Neural cell (in vitro differentiated cells): Measurements from ENCODE around the gene KRT35. TPM values are rescaled to one million over a fixed set of nuclear protein-coding genes. Genes with fewer than 3 reads are reported as not detected.

Experiments
- H2AFZ ChIP-seq: fragments of 200-600, 300-800 bp; sonication (generic), shearing (Covaris generic); 2 replicates; pipeline ENCODE4 v1.6.0; 2014; ENCODE audit warnings: low read depth, mild to moderate bottlenecking, antibody characterized with exemption, low read length, moderate library complexity
- H3F3A ChIP-seq: fragments of 200-600 bp; shearing (Covaris generic); 2 replicates; pipeline ENCODE4 v1.6.1; 2016; ENCODE audit warnings: mild to moderate bottlenecking, moderate library complexity, mixed read lengths, antibody characterized with exemption, low read length; ENCODE audit not compliant: insufficient read depth, poor library complexity, severe bottlenecking
- H3K27ac ChIP-seq: fragments of 200-600, 300-800 bp; sonication (generic), shearing (Covaris generic); 2 replicates; pipeline ENCODE4 v1.5.1; 2014; ENCODE audit warnings: mild to moderate bottlenecking, low read length, moderate library complexity
- H3K27me3 ChIP-seq: fragments of 300-800, 200-600 bp; sonication (generic), shearing (Covaris generic); 2 replicates; pipeline ENCODE4 v1.6.0; 2014; ENCODE audit warnings: mild to moderate bottlenecking, low read depth, low read length, moderate library complexity; ENCODE audit not compliant: insufficient read depth
- H3K36me3 ChIP-seq: fragments of 300-800, 200-600 bp; sonication (generic), shearing (Covaris generic); 2 replicates; pipeline ENCODE4 v1.5.1; 2014; ENCODE audit warnings: mild to moderate bottlenecking, antibody characterized with exemption, low read length, moderate library complexity; ENCODE audit not compliant: insufficient read depth
- H3K4me2 ChIP-seq: fragments of 300-800, 200-600 bp; sonication (generic), shearing (Covaris generic); 2 replicates; pipeline ENCODE4 v1.6.0; 2014; ENCODE audit warnings: mild to moderate bottlenecking, low read length
- H3K4me3 ChIP-seq: fragments of 300-800, 200-600 bp; sonication (generic), shearing (Covaris generic); 2 replicates; pipeline ENCODE4 v1.5.1; 2014; ENCODE audit warnings: mild to moderate bottlenecking, low read length, moderate library complexity
- H3K79me2 ChIP-seq: fragments of 200-600 bp; shearing (Covaris generic); replicated peaks from 2 replicates; pipeline ENCODE4 v1.6.0; 2014; ENCODE audit warnings: mild to moderate bottlenecking, low read length, moderate library complexity; ENCODE audit not compliant: insufficient read depth
- H3K9ac ChIP-seq: fragments of 300-800, 200-600 bp; sonication (generic), shearing (Covaris generic); 2 replicates; pipeline ENCODE4 v1.6.1; 2016; ENCODE audit warnings: mild to moderate bottlenecking, low read length, mixed read lengths
- H3K9me2 ChIP-seq: fragments of 200-600 bp; shearing (Covaris generic); 2 replicates; pipeline ENCODE4 v1.6.1; 2016; ENCODE audit warnings: mild to moderate bottlenecking, low read length, mixed read lengths; ENCODE audit not compliant: insufficient read depth
- H3K9me3 ChIP-seq: fragments of 200-600, 300-800 bp; sonication (generic), shearing (Covaris generic); 2 replicates; pipeline ENCODE4 v1.6.1; 2016; ENCODE audit warnings: mild to moderate bottlenecking, mixed run types, low read length, moderate library complexity, mixed read lengths
- H4K20me1 ChIP-seq: fragments of 200-600 bp; shearing (Covaris generic); 2 replicates; pipeline ENCODE4 v1.6.1; 2016; ENCODE audit warnings: mild to moderate bottlenecking, mixed run types; ENCODE audit not compliant: insufficient read depth
- EP300 ChIP-seq: fragments of 450-650 bp; conservative IDR thresholded peaks from 2 replicates; pipeline ENCODE4 v1.6.1; 2014; ENCODE audit warnings: antibody characterized with exemption, mild to moderate bottlenecking, moderate library complexity; ENCODE audit not compliant: poor library complexity, severe bottlenecking
- EZH2 ChIP-seq: fragments of 200-600, 300-800 bp; shearing (Covaris generic), sonication (generic); IDR thresholded peaks from 2 replicates; pipeline ENCODE4 v1.6.1; 2014; ENCODE audit warnings: antibody characterized with exemption, low read length, borderline replicate concordance, mild to moderate bottlenecking; ENCODE audit not compliant: insufficient read depth, poor library complexity, severe bottlenecking
- MXI1 ChIP-seq: fragments of 450-650 bp; conservative IDR thresholded peaks from 2 replicates; pipeline ENCODE4 v1.6.1; 2014; ENCODE audit warnings: antibody characterized with exemption, mild to moderate bottlenecking; ENCODE audit not compliant: poor library complexity, severe bottlenecking
- POLR2AphosphoS5 ChIP-seq: IDR thresholded peaks from 2 replicates; pipeline ENCODE4 v1.6.1; 2012
- RAD21 ChIP-seq: fragments of 450-650 bp; conservative IDR thresholded peaks from 2 replicates; pipeline ENCODE4 v1.6.1; 2014; ENCODE audit warnings: antibody characterized with exemption, mild to moderate bottlenecking, moderate library complexity
- SMC3 ChIP-seq: fragments of 450-650 bp; conservative IDR thresholded peaks from 2 replicates; pipeline ENCODE4 v1.6.1; 2014; ENCODE audit warnings: antibody characterized with exemption, mild to moderate bottlenecking, moderate library complexity; ENCODE audit not compliant: poor library complexity
- TAF1 ChIP-seq: IDR thresholded peaks from 2 replicates; pipeline ENCODE4 v1.6.1; 2012; ENCODE audit warnings: low read depth
- polyA plus RNA-seq: library from polyadenylated mRNA; depleted of rRNA; stranded (reverse); fragments of >200 nt; gene quantifications from 2 replicates; pipeline ENCODE4 v1.2.3, GENCODE V29; 2014
- TF ChIP-seq, protein P1 (sequence below): IDR thresholded peaks from 2 replicates; pipeline ENCODE4 v1.6.1; 2012; ENCODE audit warnings: borderline replicate concordance
- TF ChIP-seq, protein P2 (sequence below): fragments of 450-650 bp; IDR thresholded peaks from 2 replicates; pipeline ENCODE4 v1.5.1; 2014; ENCODE audit warnings: antibody characterized with exemption, mild to moderate bottlenecking, moderate library complexity; ENCODE audit not compliant: poor library complexity, severe bottlenecking

Gene KRT35
- polyA plus RNA-seq, 1 donor from 2014 or later: not detected

DNA sequence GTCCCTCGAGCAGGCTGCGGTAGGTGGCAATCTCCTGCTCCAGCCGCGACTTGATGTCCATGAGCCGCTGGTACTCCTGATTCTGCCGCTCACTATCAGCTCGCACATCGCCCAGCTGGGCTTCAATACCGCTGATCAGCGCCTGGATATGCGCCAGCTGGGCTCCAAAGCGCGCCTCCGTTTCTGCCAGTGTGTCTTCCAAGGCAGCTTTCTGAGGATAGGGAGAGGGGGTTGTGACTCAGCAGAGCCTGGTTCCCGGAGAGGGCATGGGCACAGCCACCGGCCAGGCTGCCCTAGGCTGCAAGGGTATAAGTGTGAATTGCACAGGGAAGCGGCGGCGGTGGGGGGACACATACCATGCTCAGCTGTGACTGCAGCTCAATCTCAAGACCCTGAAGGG is 42.8 kb upstream of the KRT35 start:
- no peak overlapping the region for H3K27ac ChIP-seq
- TF ChIP-seq, protein P1, sequence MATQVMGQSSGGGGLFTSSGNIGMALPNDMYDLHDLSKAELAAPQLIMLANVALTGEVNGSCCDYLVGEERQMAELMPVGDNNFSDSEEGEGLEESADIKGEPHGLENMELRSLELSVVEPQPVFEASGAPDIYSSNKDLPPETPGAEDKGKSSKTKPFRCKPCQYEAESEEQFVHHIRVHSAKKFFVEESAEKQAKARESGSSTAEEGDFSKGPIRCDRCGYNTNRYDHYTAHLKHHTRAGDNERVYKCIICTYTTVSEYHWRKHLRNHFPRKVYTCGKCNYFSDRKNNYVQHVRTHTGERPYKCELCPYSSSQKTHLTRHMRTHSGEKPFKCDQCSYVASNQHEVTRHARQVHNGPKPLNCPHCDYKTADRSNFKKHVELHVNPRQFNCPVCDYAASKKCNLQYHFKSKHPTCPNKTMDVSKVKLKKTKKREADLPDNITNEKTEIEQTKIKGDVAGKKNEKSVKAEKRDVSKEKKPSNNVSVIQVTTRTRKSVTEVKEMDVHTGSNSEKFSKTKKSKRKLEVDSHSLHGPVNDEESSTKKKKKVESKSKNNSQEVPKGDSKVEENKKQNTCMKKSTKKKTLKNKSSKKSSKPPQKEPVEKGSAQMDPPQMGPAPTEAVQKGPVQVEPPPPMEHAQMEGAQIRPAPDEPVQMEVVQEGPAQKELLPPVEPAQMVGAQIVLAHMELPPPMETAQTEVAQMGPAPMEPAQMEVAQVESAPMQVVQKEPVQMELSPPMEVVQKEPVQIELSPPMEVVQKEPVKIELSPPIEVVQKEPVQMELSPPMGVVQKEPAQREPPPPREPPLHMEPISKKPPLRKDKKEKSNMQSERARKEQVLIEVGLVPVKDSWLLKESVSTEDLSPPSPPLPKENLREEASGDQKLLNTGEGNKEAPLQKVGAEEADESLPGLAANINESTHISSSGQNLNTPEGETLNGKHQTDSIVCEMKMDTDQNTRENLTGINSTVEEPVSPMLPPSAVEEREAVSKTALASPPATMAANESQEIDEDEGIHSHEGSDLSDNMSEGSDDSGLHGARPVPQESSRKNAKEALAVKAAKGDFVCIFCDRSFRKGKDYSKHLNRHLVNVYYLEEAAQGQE: no peak
- TF ChIP-seq SMC3: no peak
- no peak for TF ChIP-seq EP300
- no peak for TF ChIP-seq POLR2AphosphoS5
- TF ChIP-seq MXI1: no peak
- TF ChIP-seq TAF1: no peak
- no peak for TF ChIP-seq EZH2
- TF ChIP-seq, protein P2, sequence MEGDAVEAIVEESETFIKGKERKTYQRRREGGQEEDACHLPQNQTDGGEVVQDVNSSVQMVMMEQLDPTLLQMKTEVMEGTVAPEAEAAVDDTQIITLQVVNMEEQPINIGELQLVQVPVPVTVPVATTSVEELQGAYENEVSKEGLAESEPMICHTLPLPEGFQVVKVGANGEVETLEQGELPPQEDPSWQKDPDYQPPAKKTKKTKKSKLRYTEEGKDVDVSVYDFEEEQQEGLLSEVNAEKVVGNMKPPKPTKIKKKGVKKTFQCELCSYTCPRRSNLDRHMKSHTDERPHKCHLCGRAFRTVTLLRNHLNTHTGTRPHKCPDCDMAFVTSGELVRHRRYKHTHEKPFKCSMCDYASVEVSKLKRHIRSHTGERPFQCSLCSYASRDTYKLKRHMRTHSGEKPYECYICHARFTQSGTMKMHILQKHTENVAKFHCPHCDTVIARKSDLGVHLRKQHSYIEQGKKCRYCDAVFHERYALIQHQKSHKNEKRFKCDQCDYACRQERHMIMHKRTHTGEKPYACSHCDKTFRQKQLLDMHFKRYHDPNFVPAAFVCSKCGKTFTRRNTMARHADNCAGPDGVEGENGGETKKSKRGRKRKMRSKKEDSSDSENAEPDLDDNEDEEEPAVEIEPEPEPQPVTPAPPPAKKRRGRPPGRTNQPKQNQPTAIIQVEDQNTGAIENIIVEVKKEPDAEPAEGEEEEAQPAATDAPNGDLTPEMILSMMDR: no peak
- TF ChIP-seq RAD21: no peak
- H3K9me3 ChIP-seq: no peaks in the 10 kb centered on the region
- H2AFZ ChIP-seq: no peak overlapping the region
- no peak overlapping the region for H3K9ac ChIP-seq
- no peaks in the 10 kb centered on the region for H3F3A ChIP-seq
- no peak overlapping the region for H3K4me2 ChIP-seq
- no peaks in the 10 kb centered on the region for H3K9me2 ChIP-seq
- peaks cover 21% of the 10 kb centered on the region for H3K27me3 ChIP-seq
- no peaks in the 10 kb centered on the region for H3K79me2 ChIP-seq
- H4K20me1 ChIP-seq: no peaks in the 10 kb centered on the region
- no peaks in the 10 kb centered on the region for H3K36me3 ChIP-seq
- no peak overlapping the region for H3K4me3 ChIP-seq

DNA sequence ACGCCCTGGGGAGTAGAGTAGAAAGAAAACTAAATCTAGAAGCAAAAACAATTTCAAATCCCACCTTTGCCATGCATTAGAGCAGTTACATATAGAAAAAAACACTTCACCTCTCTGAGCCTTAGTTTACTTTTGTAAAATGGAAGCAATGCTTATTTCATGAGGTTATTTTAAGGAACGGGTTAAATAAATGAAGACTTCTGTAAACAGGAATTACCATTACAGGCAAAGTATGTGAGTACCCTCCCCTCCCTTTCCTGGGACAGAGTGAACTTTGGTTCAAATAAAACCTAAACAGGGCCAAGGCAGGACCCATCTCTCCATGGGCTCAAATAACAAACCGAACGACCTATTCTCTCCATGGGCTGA is 42.3 kb upstream of the KRT35 start:
- peaks cover 17% of the 10 kb centered on the region for H3K27me3 ChIP-seq
- H3K9ac ChIP-seq: no peak overlapping the region
- H3K9me3 ChIP-seq: no peaks in the 10 kb centered on the region
- H3K4me3 ChIP-seq: no peak overlapping the region
- no peak overlapping the region for H2AFZ ChIP-seq
- no peak overlapping the region for H3K4me2 ChIP-seq
- no peaks in the 10 kb centered on the region for H3F3A ChIP-seq
- H3K79me2 ChIP-seq: no peaks in the 10 kb centered on the region
- no peaks in the 10 kb centered on the region for H3K36me3 ChIP-seq
- no peaks in the 10 kb centered on the region for H4K20me1 ChIP-seq
- H3K9me2 ChIP-seq: no peaks in the 10 kb centered on the region
- no peak for TF ChIP-seq TAF1
- TF ChIP-seq SMC3: no peak
- TF ChIP-seq, protein P1: no peak
- TF ChIP-seq MXI1: no peak
- TF ChIP-seq POLR2AphosphoS5: no peak
- no peak for TF ChIP-seq RAD21
- TF ChIP-seq, protein P2: no peak
- TF ChIP-seq EP300: no peak
- no peak for TF ChIP-seq EZH2
- H3K27ac ChIP-seq: no peak overlapping the region
